ENCODE results near the gene LEKR1. TPM values are rescaled to one million over a fixed set of nuclear protein-coding genes. Genes with fewer than 3 reads are reported as not detected.

LEKR1 gene
- total and polyA plus RNA-seq, 2 of the 13 experiments (the other 11 are each of a cell fraction or from before 2014, with no cell fraction given) = 0.49 to 1.5 TPM

DNA sequence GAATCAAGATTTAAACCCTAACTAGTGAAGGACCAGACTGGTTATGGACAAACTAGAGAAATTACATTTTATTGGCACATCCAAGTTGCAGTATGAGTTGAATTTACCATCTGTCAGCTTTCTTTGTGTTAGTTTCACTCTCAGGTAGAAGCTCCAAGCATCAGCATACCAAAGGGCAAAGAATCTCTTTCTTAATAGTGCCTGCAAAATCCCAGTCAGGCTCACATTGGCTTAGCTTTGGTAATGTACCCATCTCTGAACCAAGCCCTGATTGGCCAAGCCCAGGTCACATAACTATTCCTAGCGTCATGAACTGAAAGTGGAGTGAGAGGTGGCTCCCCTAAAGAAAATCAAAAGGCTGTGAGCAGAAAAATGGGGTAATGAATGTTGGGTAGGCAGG lies 266.9 kb downstream of the LEKR1 start:
- 100% methylated on average over 1 of the region's 1 CpG for WGBS (ENCODE audit: low lambda C conversion rate)
- Histone ChIP-seq H3K4me1 (ENCODE audit: insufficient read depth, low read length) (peaks cover 62% of the 10 kb centered on the region), H3K9ac (ENCODE audit: insufficient read depth, low read depth, low read length) (no peak overlapping the region), H3K27me3 (ENCODE audit: control insufficient read depth in 1 of 2, insufficient read depth in 2 of 2, low read length in 2 of 2) (no peaks in the 10 kb centered on the region), H2AFZ (ENCODE audit: low read length) (no peak overlapping the region), H3K79me2 (ENCODE audit: insufficient read depth, low read length) (no peaks in the 10 kb centered on the region), H3K4me2 (ENCODE audit: low read depth, low read length) (no peak overlapping the region), H3K36me3 (replicated peaks in 1 of 2; ENCODE audit: control insufficient read depth in 1 of 2, insufficient read depth in 2 of 2, low read length in 2 of 2) (no peaks in the 10 kb centered on the region), H3K4me3 (replicated peaks in 1 of 3; ENCODE audit: insufficient read depth in 1 of 3, low read depth in 2 of 3, low read length in 3 of 3) (no peak overlapping the region), H3K9me3 (ENCODE audit: low read length) (no peaks in the 10 kb centered on the region), H3K27ac (ENCODE audit: extremely low read length, insufficient read depth, low read length) (no peak overlapping the region), H4K20me1 (ENCODE audit: insufficient read depth, low read length) (no peaks in the 10 kb centered on the region)
- ATAC-seq (no peak), DNase-seq (ENCODE audit: low spot score) (no peak), FAIRE-seq (no peak)
- ChIA-PET POLR2A (interaction anchor here (1.8 kb wide), 1 partner anchor 35 kb away, joined by 5 read pairs; no protein-coding TSS in a partner anchor), CTCF (ENCODE audit: low intra/inter-chr PET ratio, low total read pairs) (no interaction called here)
- in situ Hi-C loops (cut with HindIII; ENCODE audit: extremely low pct_ligation_motif_present, low pct_unique_long_range_greater_than_20kb) = loop anchor here (5.0 kb wide), 1 partner anchor 34 kb away; no protein-coding TSS in a partner anchor
- intact Hi-C loops (cut with micrococcal nuclease; ENCODE audit: unreplicated experiment) = no loop called here
- no TSS peak for BruUV-seq (replicated peaks)
- TF ChIP-seq TBP (CRISPR knock-in tag; IDR thresholded peaks at IDR 0.05) (no peak), KDM1A (CRISPR knock-in tag; IDR thresholded peaks at IDR 0.05) (no peak), TOE1 (CRISPR knock-in tag; IDR thresholded peaks at IDR 0.05) (no peak), ZNF83 (CRISPR knock-in tag; IDR thresholded peaks at IDR 0.05; ENCODE audit: borderline replicate concordance) (no peak), THAP11 (CRISPR knock-in tag; IDR thresholded peaks at IDR 0.05) (no peak), MBD4 (IDR thresholded peaks at IDR 0.05; ENCODE audit: borderline replicate concordance, low read length) (no peak), ZMYM2 (CRISPR knock-in tag; IDR thresholded peaks at IDR 0.05) (no peak), ZNF335 (CRISPR knock-in tag; IDR thresholded peaks at IDR 0.05) (no peak), DPF2 (CRISPR knock-in tag; IDR thresholded peaks at IDR 0.05; ENCODE audit: borderline replicate concordance, low read depth) (no peak), CREB1 (IDR thresholded peaks at IDR 0.05) (no peak), CREB1 (CRISPR knock-in tag; IDR thresholded peaks at IDR 0.05) (no peak), ZNF615 (CRISPR knock-in tag; IDR thresholded peaks at IDR 0.05; ENCODE audit: borderline replicate concordance) (no peak)
- TF ChIP-seq, protein P1, sequence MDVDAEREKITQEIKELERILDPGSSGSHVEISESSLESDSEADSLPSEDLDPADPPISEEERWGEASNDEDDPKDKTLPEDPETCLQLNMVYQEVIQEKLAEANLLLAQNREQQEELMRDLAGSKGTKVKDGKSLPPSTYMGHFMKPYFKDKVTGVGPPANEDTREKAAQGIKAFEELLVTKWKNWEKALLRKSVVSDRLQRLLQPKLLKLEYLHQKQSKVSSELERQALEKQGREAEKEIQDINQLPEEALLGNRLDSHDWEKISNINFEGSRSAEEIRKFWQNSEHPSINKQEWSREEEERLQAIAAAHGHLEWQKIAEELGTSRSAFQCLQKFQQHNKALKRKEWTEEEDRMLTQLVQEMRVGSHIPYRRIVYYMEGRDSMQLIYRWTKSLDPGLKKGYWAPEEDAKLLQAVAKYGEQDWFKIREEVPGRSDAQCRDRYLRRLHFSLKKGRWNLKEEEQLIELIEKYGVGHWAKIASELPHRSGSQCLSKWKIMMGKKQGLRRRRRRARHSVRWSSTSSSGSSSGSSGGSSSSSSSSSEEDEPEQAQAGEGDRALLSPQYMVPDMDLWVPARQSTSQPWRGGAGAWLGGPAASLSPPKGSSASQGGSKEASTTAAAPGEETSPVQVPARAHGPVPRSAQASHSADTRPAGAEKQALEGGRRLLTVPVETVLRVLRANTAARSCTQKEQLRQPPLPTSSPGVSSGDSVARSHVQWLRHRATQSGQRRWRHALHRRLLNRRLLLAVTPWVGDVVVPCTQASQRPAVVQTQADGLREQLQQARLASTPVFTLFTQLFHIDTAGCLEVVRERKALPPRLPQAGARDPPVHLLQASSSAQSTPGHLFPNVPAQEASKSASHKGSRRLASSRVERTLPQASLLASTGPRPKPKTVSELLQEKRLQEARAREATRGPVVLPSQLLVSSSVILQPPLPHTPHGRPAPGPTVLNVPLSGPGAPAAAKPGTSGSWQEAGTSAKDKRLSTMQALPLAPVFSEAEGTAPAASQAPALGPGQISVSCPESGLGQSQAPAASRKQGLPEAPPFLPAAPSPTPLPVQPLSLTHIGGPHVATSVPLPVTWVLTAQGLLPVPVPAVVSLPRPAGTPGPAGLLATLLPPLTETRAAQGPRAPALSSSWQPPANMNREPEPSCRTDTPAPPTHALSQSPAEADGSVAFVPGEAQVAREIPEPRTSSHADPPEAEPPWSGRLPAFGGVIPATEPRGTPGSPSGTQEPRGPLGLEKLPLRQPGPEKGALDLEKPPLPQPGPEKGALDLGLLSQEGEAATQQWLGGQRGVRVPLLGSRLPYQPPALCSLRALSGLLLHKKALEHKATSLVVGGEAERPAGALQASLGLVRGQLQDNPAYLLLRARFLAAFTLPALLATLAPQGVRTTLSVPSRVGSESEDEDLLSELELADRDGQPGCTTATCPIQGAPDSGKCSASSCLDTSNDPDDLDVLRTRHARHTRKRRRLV (CRISPR knock-in tag; IDR thresholded peaks at IDR 0.05) = no peak
- TF ChIP-seq, protein P2, sequence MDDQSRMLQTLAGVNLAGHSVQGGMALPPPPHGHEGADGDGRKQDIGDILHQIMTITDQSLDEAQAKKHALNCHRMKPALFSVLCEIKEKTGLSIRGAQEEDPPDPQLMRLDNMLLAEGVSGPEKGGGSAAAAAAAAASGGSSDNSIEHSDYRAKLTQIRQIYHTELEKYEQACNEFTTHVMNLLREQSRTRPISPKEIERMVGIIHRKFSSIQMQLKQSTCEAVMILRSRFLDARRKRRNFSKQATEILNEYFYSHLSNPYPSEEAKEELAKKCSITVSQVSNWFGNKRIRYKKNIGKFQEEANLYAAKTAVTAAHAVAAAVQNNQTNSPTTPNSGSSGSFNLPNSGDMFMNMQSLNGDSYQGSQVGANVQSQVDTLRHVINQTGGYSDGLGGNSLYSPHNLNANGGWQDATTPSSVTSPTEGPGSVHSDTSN (CRISPR knock-in tag; IDR thresholded peaks at IDR 0.05; ENCODE audit: borderline replicate concordance) = no peak
- TF ChIP-seq, protein P3, sequence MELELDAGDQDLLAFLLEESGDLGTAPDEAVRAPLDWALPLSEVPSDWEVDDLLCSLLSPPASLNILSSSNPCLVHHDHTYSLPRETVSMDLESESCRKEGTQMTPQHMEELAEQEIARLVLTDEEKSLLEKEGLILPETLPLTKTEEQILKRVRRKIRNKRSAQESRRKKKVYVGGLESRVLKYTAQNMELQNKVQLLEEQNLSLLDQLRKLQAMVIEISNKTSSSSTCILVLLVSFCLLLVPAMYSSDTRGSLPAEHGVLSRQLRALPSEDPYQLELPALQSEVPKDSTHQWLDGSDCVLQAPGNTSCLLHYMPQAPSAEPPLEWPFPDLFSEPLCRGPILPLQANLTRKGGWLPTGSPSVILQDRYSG (CRISPR knock-in tag; IDR thresholded peaks at IDR 0.05) = no peak
